ENCODE measurements around the gene LUC7L2. TPM values are rescaled to one million over a fixed set of nuclear protein-coding genes. Genes with fewer than 3 reads are reported as not detected.
A peak's percentile ranks its signal among the peaks of the same experiment; 100 is the strongest.
"Not testable (repeated sequence)": the region's sequence is repeated elsewhere in the genome, so short reads cannot be mapped to it uniquely, and the experiment has no call there.

The LUC7L2 gene
- total and polyA plus RNA-seq, 2 of the 8 experiments (the other 6 are each of a cell fraction or from before 2014, with no cell fraction given): 22.9 to 67.8 TPM

DNA sequence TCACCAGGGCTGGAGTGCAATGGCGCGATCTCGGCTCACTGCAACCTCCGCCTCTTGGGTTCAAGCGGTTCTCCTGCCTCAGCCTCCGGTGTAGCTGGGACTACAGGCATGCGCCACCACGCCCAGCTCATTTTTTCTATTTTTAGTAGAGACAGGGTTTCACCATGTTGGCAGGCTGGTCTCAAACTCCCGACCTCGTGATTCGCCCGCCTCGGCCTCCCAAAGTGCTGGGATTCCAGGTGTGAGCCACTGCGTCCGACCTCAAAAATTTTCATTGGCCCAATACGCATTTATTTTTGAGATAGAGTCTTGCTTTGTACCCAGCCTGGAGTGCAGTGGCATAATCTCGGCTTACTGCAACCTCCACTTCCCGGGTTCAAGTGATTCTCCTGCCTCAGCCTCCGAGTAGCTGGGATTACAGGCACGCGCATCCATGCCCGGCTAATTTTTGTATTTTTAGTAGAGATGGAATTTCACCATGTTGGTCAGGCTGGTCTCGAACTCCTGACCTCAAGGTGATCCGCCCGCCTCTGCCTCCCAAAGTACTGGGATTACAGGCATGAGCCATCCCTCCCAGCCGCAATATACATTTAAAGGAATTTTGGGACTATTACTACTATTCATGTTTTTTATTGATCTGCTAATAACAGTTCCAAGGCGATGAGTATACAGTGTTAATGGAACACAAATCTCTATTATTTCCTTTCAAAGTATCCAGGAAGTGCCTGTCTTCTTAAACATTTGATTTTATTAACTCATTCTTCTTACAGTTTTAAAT is 1.8 kb upstream of the LUC7L2 start:
- Histone ChIP-seq H3K79me2 (ENCODE audit: control insufficient read depth in 1 of 2, insufficient read depth in 2 of 2, low read length in 2 of 2) (peaks cover 14 to 24% of the 10 kb centered on the region in 2 experiments), H3K4me2 (ENCODE audit: insufficient read depth in 1 of 2, low read depth in 2 of 2, low read length in 2 of 2) (peak overlapping the region; percentile 68 to 74; a peak in 3 of 4 replicates), H3K4me3 (ENCODE audit: extremely low read depth in 1 of 4, insufficient read depth in 2 of 4, low read depth in 3 of 4, low read length in 4 of 4) (peak overlapping the region; percentile 88 to 99 (median 94); a peak in 7 of 8 replicates)
- H3K18ac ChIP-seq (ENCODE audit: extremely low read depth, low read length); H2BK12ac ChIP-seq (ENCODE audit: low read depth, low read length); H2BK20ac ChIP-seq (ENCODE audit: low read length); H2AK5ac ChIP-seq (ENCODE audit: low read depth, low read length); H2BK5ac ChIP-seq (ENCODE audit: low read depth, low read length); FAIRE-seq; H3K23me2 ChIP-seq (ENCODE audit: low read depth, low read length); H2BK15ac ChIP-seq (ENCODE audit: low read length); H4K20me1 ChIP-seq (replicated peaks in 1 of 2; ENCODE audit: control insufficient read depth in 1 of 2, insufficient read depth in 2 of 2, low read length in 2 of 2); H3K23ac ChIP-seq (ENCODE audit: insufficient read length); H4K8ac ChIP-seq (ENCODE audit: extremely low read depth, insufficient read depth, low read length); H3K9me3 ChIP-seq (ENCODE audit: insufficient read depth in 2 of 2, low read depth in 1 of 2, low read length in 1 of 2); H3K9ac ChIP-seq (replicated peaks in 1 of 4; ENCODE audit: extremely low read depth in 1 of 4, low read depth in 3 of 4, low read length in 3 of 4); H4K91ac ChIP-seq (replicated peaks; ENCODE audit: insufficient read length, low read length); H3K56ac ChIP-seq (replicated peaks; ENCODE audit: insufficient read length, low read depth, low read length); H2BK120ac ChIP-seq (replicated peaks; ENCODE audit: low read depth, low read length); H4K5ac ChIP-seq (ENCODE audit: insufficient read length, low read depth, low read length); H3K36me3 ChIP-seq (ENCODE audit: control insufficient read depth in 2 of 4, insufficient read depth in 4 of 4, low read length in 3 of 4); H2AFZ ChIP-seq (ENCODE audit: low read length); H3K27ac ChIP-seq (ENCODE audit: low read depth, low read length); H3K27me3 ChIP-seq (replicated peaks in 1 of 4; ENCODE audit: control insufficient read depth in 3 of 4, extremely low read depth in 1 of 4, insufficient read depth in 3 of 4, low read length in 3 of 4); H3K4me1 ChIP-seq (replicated peaks in 1 of 4; ENCODE audit: control insufficient read depth in 3 of 4, insufficient read depth in 4 of 4, low read length in 3 of 4); H3K4ac ChIP-seq (replicated peaks; ENCODE audit: insufficient read length, low read depth, low read length); DNase-seq (ENCODE audit: low read depth in 1 of 2, low spot score in 2 of 2); H3K79me1 ChIP-seq (ENCODE audit: low read depth, low read length); H3K14ac ChIP-seq (ENCODE audit: insufficient read length): not testable (repeated sequence)
- POLR2A ChIA-PET (ENCODE audit: partially characterized antibody): interaction anchor here (0.9 to 3.9 kb wide), 6 partner anchors 12 to 21 kb away, joined by 3 to 40 read pairs (median 12); no protein-coding TSS in a partner anchor
- CTCF ChIA-PET (ENCODE audit: partially characterized antibody): interaction anchor here (0.6 kb wide), 2 partner anchors 13 to 1671 kb away, joined by 3 to 5 read pairs; no protein-coding TSS in a partner anchor
- 85% methylated on average over 27 of the region's 27 CpGs; no CpG with 5 or more reads in 1 of the 2 experiments for WGBS, 2 experiments (ENCODE audit: extremely low coverage in 1 of 2, insufficient coverage in 1 of 2, insufficient read length in 1 of 2, insufficient replicate concordance in 2 of 2, low coverage in 1 of 2, low lambda C conversion rate in 2 of 2, missing lambda C conversion rate in 1 of 2)

Measured in H1 (cell line).